HG03565 (cell line): Measurements from ENCODE around the gene PPP1R3C.

Experiments used
- ATAC-seq: cut with Tn5 transposase; IDR thresholded peaks from one replicate; pipeline ENCODE4 v1.9.1; 2021; ENCODE audit warnings: mild to moderate bottlenecking, moderate library complexity; ENCODE audit not compliant: unreplicated experiment

PPP1R3C gene

GRCh38 chr10:91629715-91630549 is 2.9 kb downstream of the PPP1R3C start:
- ATAC-seq, result no peak

- no peak for ATAC-seq
Measured at GRCh38 chr10:91628383-91628782, 4.5 kb downstream of the PPP1R3C start.

GRCh38 chr10:91627344-91628102 is 5.3 kb downstream of the PPP1R3C start:
- ATAC-seq, result no peak

- ATAC-seq, result no peak
Measured at GRCh38 chr10:91626936-91627335, 5.9 kb downstream of the PPP1R3C start.

- ATAC-seq, result no peak
Measured at GRCh38 chr10:91624633-91625032, 8.2 kb downstream of the PPP1R3C start.

DNA sequence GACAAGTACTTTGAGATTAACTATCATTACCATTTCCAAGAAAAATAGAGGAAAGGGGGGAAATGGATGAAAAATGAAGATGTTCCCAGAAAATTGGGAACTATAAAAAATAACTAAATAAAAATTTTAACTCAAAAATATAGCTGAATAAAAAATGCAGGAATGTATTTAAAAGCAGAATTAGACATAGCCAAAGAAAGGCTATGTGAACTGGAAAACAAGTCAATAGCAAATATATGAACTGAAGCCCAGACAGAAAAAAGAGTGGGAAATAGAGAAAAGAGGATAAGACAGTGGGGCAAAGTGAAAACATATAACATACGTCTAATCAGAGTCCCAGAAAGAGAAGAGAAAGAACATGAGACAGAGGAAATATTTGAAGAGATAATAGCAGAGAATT is 10.3 kb downstream of the PPP1R3C start:
- no peak for ATAC-seq

DNA sequence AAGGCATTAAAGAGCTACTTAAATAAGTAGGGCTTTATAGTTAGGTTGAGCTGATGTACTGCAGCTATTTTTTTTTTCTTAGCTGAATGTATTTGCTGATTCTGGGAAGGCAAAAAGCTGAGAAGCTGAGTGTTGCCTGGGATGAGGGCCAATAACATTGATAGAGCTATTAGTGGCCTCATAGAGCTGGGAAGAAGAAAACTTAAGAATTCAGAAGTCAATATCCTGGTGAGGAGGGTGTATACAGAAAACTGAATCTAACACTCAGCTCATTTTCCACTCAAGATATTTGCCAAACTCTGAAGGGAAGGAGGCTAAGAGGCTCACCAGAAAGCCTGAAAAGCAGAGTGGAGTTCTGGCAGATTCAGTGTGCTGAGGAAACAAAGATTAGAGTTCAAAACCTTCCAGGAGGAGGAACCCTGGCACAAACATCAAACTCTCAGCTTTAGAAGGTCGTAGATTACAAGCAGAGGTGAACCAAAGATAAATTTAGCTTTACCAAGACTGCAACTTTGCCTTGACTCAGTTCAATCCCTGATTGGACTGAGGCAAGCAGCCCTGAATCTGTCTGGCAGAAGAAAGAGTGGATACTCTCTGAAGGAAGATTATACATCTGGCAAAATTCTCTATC is 11.3 kb downstream of the PPP1R3C start:
- no peak for ATAC-seq

GRCh38 chr10:91617072-91617609 is 15.7 kb downstream of the PPP1R3C start:
- ATAC-seq, result no peak

- no peak for ATAC-seq
Measured at GRCh38 chr10:91616137-91616536, 16.7 kb downstream of the PPP1R3C start.

GRCh38 chr10:91614225-91614624 is 18.6 kb downstream of the PPP1R3C start:
- ATAC-seq, result no peak

- ATAC-seq, result no peak
Measured at GRCh38 chr10:91613411-91614187, 19.3 kb downstream of the PPP1R3C start.

GRCh38 chr10:91610919-91611318 is 22.0 kb downstream of the PPP1R3C start:
- no peak for ATAC-seq

DNA sequence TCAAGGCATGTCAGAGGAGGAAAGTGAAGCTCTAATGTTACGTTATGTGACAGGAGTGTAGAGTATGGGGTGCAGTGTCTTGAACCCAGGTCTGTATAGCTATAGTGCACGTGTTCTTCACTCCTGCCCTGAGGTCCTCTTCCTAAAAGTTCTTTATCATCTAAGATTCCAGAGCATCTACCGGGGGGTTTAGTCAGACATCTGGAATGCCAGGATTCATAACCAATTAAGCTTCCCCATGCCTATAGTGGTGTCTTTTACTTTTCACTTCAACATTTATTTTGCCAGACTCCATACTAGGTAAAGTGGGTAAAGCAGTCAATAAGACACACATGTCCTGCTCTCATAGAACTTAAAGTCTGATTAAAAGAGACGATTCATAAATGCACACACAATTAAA is 22.4 kb downstream of the PPP1R3C start:
- no peak for ATAC-seq

DNA sequence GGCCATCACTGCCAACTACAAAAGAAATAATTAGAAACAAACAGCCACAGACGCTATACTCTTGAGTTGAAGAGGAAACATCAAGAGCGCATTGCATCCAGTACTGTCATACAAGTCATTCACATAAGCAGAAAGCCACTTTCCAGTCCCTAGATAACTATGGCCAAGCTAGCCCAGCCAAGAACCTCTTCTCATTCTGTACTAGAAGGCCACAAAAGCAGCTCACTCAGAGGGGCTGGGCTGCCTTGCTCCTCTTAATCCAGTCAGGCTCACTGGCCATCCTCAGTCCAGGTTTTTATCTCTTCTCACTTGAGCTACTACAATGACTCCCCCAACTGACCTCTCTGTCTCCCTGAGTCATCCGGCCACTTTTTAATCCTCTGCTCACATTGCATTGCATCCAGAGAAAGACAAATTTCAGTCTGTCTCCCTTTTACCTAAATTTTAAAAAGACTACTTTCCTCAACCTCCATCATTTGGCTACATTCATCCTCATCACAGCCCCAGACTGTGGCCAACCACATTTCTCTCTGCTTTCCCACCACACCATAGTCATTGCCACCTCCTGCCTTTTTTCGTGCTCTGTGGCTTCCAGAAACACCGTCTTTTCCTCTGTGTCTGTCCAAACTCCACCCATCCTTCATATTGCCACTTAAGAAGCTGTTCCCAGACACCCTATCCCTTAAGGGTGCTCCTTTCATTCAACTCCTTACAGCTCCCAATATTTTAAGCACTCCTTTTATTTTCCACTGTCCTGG is 25.0 kb downstream of the PPP1R3C start:
- ATAC-seq, result no peak

- no peak for ATAC-seq
Measured at GRCh38 chr10:91605968-91606367, 26.9 kb downstream of the PPP1R3C start.

DNA sequence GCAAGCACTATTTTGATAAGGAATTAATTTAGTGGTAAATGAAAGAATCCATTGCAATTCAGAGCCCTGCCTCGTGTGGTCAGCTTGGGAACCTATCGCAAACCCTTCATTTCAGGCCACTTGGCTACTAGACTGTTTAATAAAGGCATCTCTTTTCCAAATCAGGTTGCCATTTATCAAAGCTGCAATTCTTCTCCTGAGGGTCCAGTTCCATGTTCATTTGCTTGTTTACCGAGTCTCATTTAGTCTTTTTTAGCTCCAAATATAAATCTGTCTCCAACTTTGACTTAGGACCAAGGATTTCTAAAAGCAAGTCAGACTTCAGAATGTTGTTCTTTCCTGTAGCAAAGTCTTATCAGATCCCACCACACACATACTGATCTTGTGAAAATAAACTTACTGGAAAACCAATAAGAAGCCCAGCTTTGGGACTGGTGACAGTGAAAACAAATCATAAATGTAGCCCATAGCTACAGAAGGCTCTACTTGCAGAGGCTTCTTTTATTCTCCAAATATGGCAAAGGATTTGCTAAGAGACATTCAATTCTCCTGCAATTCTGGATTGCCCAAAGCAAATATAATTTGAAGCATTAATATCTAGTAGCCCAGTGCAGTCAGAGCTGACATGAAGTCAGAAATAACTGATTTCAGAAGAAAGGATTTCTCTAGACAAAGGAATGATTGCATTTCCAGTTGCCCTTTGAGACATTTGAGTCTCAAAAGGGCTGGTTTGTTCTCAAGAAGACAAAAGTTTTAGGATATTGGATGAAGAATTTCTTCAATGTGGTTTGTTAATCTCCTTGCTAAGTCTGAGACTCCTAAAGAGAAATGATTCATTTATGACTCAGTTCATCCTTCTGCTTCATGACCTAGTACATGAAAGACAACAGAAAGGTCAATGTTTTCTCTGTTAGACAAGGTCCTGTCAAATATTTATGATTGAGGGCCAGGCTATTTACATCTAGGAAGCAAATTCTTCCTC is 28.0 kb downstream of the PPP1R3C start:
- ATAC-seq, result no peak

GRCh38 chr10:91603931-91604331 is 28.9 kb downstream of the PPP1R3C start:
- no peak for ATAC-seq

- ATAC-seq, result no peak
Measured at GRCh38 chr10:91602868-91603568, 29.9 kb downstream of the PPP1R3C start.
